ENCODE measurements around the gene PHC1.

PHC1 gene

DNA sequence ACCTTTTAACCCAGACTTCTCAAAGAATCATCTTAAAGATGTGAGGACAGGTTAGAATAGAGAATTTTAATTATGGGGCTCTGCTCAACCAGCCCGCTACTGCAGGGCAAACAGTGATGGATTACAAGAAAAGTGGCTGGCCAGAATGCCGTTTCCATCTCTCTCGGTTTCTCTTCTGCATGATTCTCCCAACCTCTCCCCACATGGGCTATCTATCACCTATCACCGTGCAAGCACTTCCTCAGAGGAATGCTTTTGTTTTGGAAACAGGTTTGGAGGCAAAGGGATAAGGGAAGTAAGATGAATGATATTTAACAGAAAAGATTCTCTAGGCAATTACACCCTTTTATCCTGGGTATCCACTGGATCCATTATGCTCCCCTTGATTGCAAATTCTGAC is 37.4 kb upstream of the PHC1 start:
- Mint-ChIP-seq H3K9me3 (no peaks in the 10 kb centered on the region), H3K36me3 (ENCODE audit: low read depth) (no peaks in the 10 kb centered on the region), H3K27ac (no peak overlapping the region), H3K4me1 (peaks cover 5% of the 10 kb centered on the region), H3K27me3 (ENCODE audit: low read depth, poor library complexity) (no peaks in the 10 kb centered on the region), H3K4me3 (no peak overlapping the region)
- DNase-seq, result no peak
- TF ChIP-seq, protein P1, sequence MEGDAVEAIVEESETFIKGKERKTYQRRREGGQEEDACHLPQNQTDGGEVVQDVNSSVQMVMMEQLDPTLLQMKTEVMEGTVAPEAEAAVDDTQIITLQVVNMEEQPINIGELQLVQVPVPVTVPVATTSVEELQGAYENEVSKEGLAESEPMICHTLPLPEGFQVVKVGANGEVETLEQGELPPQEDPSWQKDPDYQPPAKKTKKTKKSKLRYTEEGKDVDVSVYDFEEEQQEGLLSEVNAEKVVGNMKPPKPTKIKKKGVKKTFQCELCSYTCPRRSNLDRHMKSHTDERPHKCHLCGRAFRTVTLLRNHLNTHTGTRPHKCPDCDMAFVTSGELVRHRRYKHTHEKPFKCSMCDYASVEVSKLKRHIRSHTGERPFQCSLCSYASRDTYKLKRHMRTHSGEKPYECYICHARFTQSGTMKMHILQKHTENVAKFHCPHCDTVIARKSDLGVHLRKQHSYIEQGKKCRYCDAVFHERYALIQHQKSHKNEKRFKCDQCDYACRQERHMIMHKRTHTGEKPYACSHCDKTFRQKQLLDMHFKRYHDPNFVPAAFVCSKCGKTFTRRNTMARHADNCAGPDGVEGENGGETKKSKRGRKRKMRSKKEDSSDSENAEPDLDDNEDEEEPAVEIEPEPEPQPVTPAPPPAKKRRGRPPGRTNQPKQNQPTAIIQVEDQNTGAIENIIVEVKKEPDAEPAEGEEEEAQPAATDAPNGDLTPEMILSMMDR (IDR thresholded peaks at IDR 0.05), result no peak

DNA sequence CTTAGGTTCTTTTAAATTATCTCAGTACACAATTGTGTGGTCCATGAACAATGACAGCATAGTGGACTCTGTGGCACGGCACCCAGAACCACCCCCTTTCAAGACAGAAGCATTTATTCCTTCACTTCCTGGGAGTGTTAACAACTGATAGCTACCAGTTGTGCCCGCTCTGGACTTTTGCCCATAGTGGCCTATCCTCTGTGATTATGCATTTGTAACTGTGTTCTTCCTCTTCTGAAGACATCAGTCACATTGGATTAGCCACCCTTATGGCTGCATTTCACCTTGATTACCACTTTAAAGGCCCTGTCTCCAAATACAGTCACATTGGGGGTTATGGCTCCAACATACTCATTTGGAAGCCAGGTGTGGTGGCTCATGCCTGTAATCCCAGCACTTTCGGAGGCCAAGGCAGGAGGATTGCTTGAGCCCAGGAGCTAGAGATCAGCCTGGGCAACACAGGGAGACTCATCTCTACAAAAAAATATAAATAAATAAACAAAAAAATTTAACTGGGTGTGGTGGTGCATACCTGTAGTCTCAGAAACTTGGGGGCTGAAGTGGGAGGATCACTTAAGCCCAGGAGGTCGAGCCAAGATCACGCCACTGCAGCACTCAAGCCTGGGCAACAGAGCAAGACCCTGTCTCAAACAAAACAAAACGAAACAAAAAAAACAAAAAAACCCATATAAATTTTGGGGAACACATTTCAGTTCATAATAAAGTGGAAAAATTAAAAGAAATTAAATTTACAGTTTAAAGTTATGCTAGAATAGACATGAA is 27.6 kb upstream of the PHC1 start:
- no peaks in the 10 kb centered on the region for H3K27me3 Mint-ChIP-seq (ENCODE audit: low read depth, poor library complexity)
- no peak overlapping the region for H3K4me3 Mint-ChIP-seq
- peaks cover 6% of the 10 kb centered on the region for H3K36me3 Mint-ChIP-seq (ENCODE audit: low read depth)
- H3K4me1 Mint-ChIP-seq, result peaks cover 7% of the 10 kb centered on the region
- no peak overlapping the region for H3K27ac Mint-ChIP-seq
- TF ChIP-seq, protein P1 (IDR thresholded peaks at IDR 0.05), result no peak
- DNase-seq, result no peak
- H3K9me3 Mint-ChIP-seq, result peaks cover 20% of the 10 kb centered on the region

DNA sequence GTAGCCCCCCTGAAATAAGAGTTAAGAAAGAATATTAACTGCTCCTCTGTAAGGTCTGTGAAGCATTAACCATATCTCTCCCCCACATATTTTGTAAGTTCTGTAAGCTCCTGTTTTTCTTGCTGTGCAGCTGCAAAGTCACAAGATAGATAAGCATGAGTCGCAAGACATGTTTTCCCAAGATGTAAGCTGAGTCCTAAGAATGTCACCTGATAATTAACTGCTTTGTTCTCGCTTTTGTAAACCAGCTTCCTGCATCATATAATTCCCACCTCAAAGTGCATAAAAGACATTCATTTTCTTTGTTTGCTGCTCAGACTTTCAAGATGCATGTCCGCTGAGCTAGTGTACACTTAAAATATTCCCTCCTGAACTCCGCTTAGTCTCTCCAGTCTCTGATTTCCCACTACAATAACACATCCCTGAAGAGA is 27.0 kb upstream of the PHC1 start:
- DNase-seq, result no peak
- TF ChIP-seq, protein P1 (IDR thresholded peaks at IDR 0.05), result no peak
- H3K27me3 Mint-ChIP-seq (ENCODE audit: low read depth, poor library complexity), result no peaks in the 10 kb centered on the region
- no peak overlapping the region for H3K27ac Mint-ChIP-seq
- peaks cover 6% of the 10 kb centered on the region for H3K36me3 Mint-ChIP-seq (ENCODE audit: low read depth)
- H3K4me1 Mint-ChIP-seq, result peaks cover 7% of the 10 kb centered on the region
- peaks cover 20% of the 10 kb centered on the region for H3K9me3 Mint-ChIP-seq
- H3K4me3 Mint-ChIP-seq, result no peak overlapping the region

DNA sequence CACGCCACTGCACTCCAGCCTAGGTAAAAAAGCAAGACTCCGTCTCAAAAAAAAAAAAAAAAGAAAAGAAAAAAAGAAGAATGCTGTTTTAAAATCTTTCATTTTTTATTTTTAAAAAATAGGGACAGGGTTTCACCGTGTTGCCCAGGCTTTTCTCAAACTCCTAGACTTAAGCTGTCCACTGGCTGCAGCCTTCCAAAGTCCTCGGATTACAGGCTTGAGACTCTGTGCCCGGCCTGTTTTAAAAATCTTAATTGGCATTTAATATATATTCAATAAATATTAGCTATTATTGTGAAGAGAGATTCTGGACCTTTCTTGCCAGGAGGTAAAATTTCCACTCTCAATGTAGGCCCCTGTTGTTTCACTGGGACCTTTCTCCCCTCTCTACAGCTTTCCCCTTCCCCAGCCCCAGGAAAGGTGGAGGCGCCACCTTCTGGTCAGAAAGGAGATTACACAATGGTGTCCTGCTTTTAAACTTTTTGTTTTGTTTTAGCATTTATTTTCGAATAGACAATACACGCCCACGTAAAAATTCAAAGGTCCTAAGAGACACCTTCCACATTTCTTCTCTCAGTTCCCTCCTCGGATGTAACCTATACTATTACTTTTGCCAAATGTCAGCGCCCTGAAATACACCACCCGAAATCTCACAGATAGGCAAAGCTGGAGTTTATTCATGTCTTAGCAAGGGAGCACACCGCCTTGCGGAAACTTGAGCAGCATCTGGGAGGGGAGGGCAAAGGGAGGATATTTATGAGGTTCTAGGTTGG is 23.8 kb upstream of the PHC1 start:
- Mint-ChIP-seq H3K4me3 (peak overlapping the region; percentile 83), H3K36me3 (ENCODE audit: low read depth) (peaks cover 6% of the 10 kb centered on the region), H3K4me1 (peaks cover 7% of the 10 kb centered on the region), H3K9me3 (peaks cover 14% of the 10 kb centered on the region), H3K27ac (no peak overlapping the region), H3K27me3 (ENCODE audit: low read depth, poor library complexity) (no peaks in the 10 kb centered on the region)
- peak; percentile 74 for DNase-seq
- TF ChIP-seq, protein P1 (IDR thresholded peaks at IDR 0.05), result peak; percentile 90

DNA sequence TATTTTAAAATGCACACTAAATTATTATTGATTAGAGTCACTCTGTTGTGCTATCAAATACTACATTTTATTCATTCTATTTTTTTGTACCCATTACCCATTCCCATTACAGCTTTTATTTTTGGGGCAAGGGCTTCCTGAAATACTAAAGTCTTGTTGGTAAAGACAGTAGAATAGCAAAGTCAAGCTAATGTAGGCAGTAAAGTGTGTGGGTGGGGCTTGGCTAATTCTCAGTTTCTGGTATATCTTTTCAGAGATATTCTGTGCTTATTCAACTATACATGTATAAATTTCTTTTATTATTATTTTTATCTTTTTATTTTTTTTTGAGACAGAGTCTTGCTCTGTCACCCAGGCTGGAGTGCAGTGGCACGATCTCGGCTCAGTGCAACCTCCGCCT is 22.3 kb upstream of the PHC1 start:
- Mint-ChIP-seq H3K36me3 (ENCODE audit: low read depth) (peaks cover 6% of the 10 kb centered on the region), H3K27ac (no peak overlapping the region), H3K4me3 (no peak overlapping the region), H3K27me3 (ENCODE audit: low read depth, poor library complexity) (no peaks in the 10 kb centered on the region), H3K9me3 (peaks cover 12% of the 10 kb centered on the region), H3K4me1 (peaks cover 7% of the 10 kb centered on the region)
- TF ChIP-seq, protein P1 (IDR thresholded peaks at IDR 0.05), result no peak
- no peak for DNase-seq
